Tibial nerve (tissue), 4 donors: Measurements from ENCODE around the gene ACLY. TPM values are rescaled to one million over a fixed set of nuclear protein-coding genes. Genes with fewer than 3 reads are reported as not detected.

Experiments
- DNase-seq, 2 donors: peaks; one replicate each; pipeline ENCODE4 v3.0.0-alpha.2; 2019; ENCODE audit warnings: low spot score in 2 of 2
- H3K27ac ChIP-seq, 4 donors: fragments of 200-600 bp; sonication (generic) in 3 of 4; one replicate each; pipeline ENCODE4 v1.5.1; 2017 to 2019; ENCODE audit warnings: mild to moderate bottlenecking in 1 of 4
- H3K27me3 ChIP-seq, 2 donors: fragments of 200-600 bp; sonication (generic) in 1 of 2; one replicate each; pipeline versions ENCODE4 v1.5.1 to v1.6.0; 2017 to 2019
- H3K36me3 ChIP-seq, 3 donors: fragments of 200-600 bp; sonication (generic); one replicate each; pipeline ENCODE4 v1.5.1; 2018 to 2019
- H3K4me1 ChIP-seq, 4 donors: fragments of 200-600 bp; sonication (generic) in 3 of 4; one replicate each; pipeline ENCODE4 v1.5.1; 2017 to 2019
- H3K4me3 ChIP-seq, 4 donors: fragments of 200-600 bp; sonication (generic) in 3 of 4; one replicate each; pipeline ENCODE4 v1.5.1; 2017 to 2019; ENCODE audit warnings: mild to moderate bottlenecking in 1 of 4, moderate library complexity in 1 of 4
- H3K9me3 ChIP-seq, 4 donors: fragments of 200-600 bp; sonication (generic) in 3 of 4; one replicate each; pipeline ENCODE4 v1.5.1; 2017 to 2019
- EP300 ChIP-seq, 2 donors: sonication (generic); formaldehyde crosslinking; IDR thresholded peaks; one replicate each; pipeline ENCODE4 v1.6.1; 2017; ENCODE audit warnings: antibody characterized with exemption in 2 of 2, mild to moderate bottlenecking in 1 of 2
- POLR2A ChIP-seq, 2 donors: fragments of 450-650 bp; IDR thresholded peaks; one replicate each; pipeline ENCODE4 v1.6.1; 2017; ENCODE audit warnings: antibody characterized with exemption in 2 of 2, mild to moderate bottlenecking in 2 of 2, moderate library complexity in 2 of 2
- WGBS, 2 donors: methylation state at CpG; one replicate each; pipeline ENCODE4 v1.1.5; 2018; 5-methylcytosine and 5-hydroxymethylcytosine counted together
- total RNA-seq, 4 donors: library from RNA; depleted of rRNA; stranded (reverse); fragments of >200 nt; gene quantifications; one replicate each; pipeline ENCODE4 v1.1.0, GENCODE V29; 2016
- TF ChIP-seq, protein P1 (sequence below), 5 experiments: fragments of 200-600 bp in 3 of 5; fragments of 450-650 bp in 2 of 5; sonication (generic) in 3 of 5; IDR thresholded peaks; one replicate each; pipeline ENCODE4 v1.5.1; 2016 to 2019; ENCODE audit warnings: antibody characterized with exemption in 5 of 5, mild to moderate bottlenecking in 3 of 5, moderate library complexity in 2 of 5

Gene ACLY
- total RNA-seq, 4 donors from 2014 or later = 62.8 to 102 (median 72.6) TPM

DNA sequence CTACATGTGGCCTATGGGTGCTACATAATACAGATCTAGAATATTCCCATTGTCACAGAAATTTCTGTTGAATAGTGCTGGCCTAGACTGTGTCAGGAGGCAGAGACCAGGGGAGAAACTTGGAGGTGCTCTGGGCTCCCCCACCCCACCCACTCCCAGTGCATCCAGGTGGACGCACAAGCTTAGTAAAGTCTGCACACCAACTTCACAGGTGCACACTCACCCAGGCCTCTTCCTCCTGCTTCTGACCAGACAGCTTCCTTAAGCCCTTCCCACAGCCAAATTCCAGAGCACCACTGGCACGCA, 40.2 kb upstream of the ACLY start:
- DNase-seq = no peak
- H3K4me1 ChIP-seq = peaks cover 0 to 26% (median 5%) of the 10 kb centered on the region in 4 donors
- 51 to 61% methylated on average over 2 of the region's 2 CpGs for WGBS, 2 donors
- no peaks in the 10 kb centered on the region for H3K9me3 ChIP-seq
- TF ChIP-seq, protein P1, sequence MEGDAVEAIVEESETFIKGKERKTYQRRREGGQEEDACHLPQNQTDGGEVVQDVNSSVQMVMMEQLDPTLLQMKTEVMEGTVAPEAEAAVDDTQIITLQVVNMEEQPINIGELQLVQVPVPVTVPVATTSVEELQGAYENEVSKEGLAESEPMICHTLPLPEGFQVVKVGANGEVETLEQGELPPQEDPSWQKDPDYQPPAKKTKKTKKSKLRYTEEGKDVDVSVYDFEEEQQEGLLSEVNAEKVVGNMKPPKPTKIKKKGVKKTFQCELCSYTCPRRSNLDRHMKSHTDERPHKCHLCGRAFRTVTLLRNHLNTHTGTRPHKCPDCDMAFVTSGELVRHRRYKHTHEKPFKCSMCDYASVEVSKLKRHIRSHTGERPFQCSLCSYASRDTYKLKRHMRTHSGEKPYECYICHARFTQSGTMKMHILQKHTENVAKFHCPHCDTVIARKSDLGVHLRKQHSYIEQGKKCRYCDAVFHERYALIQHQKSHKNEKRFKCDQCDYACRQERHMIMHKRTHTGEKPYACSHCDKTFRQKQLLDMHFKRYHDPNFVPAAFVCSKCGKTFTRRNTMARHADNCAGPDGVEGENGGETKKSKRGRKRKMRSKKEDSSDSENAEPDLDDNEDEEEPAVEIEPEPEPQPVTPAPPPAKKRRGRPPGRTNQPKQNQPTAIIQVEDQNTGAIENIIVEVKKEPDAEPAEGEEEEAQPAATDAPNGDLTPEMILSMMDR (IDR thresholded peaks at IDR 0.05) = no peak
- no peak for TF ChIP-seq EP300 (IDR thresholded peaks at IDR 0.05)
- TF ChIP-seq POLR2A (IDR thresholded peaks at IDR 0.05) = no peak
- H3K4me3 ChIP-seq = no peak overlapping the region
- H3K27me3 ChIP-seq = no peaks in the 10 kb centered on the region
- H3K27ac ChIP-seq = peak overlapping the region in 1 of 4 donors; percentile 63
- H3K36me3 ChIP-seq = peaks cover 0 to 16% (median 0%) of the 10 kb centered on the region in 3 donors

DNA sequence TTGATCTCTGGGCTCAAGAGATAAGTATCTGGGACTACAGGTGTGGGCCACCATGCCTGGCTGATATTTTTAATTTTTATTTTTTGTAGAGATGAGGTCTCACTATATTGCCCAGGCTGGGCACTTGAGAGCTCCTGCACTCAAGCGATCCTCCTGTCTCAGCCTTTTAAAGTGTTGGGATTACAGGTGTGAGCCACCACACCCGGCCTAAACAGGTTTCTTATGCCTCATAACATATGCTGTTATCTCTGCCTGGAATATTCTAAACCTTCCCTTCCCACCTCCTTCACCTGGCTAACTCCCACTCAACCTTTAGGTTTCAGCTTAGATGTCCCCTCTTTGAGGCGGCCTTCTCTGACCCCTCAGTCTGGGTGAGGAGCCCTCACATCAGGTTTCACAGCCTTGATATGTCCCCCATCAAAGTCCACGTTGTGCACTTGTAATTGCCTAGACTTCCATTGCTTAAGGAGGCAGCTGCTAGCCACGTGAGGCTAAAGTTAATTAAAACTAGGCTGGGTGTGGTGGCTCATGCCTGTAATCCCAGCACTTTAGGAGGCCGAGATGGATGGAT, 39.2 kb upstream of the ACLY start:
- 82 to 89% methylated on average over 5 to 6 of the region's 6 CpGs for WGBS, 2 donors
- Histone ChIP-seq H3K4me1 (peaks cover 0 to 22% (median 4%) of the 10 kb centered on the region in 4 donors), H3K36me3 (peaks cover 0 to 26% (median 0%) of the 10 kb centered on the region in 3 donors), H3K27ac (no peak overlapping the region), H3K4me3 (no peak overlapping the region), H3K27me3 (no peaks in the 10 kb centered on the region), H3K9me3 (no peaks in the 10 kb centered on the region)
- TF ChIP-seq POLR2A (IDR thresholded peaks at IDR 0.05) (no peak), EP300 (IDR thresholded peaks at IDR 0.05) (no peak)
- TF ChIP-seq, protein P1 (IDR thresholded peaks at IDR 0.05) = no peak
- no peak for DNase-seq

DNA sequence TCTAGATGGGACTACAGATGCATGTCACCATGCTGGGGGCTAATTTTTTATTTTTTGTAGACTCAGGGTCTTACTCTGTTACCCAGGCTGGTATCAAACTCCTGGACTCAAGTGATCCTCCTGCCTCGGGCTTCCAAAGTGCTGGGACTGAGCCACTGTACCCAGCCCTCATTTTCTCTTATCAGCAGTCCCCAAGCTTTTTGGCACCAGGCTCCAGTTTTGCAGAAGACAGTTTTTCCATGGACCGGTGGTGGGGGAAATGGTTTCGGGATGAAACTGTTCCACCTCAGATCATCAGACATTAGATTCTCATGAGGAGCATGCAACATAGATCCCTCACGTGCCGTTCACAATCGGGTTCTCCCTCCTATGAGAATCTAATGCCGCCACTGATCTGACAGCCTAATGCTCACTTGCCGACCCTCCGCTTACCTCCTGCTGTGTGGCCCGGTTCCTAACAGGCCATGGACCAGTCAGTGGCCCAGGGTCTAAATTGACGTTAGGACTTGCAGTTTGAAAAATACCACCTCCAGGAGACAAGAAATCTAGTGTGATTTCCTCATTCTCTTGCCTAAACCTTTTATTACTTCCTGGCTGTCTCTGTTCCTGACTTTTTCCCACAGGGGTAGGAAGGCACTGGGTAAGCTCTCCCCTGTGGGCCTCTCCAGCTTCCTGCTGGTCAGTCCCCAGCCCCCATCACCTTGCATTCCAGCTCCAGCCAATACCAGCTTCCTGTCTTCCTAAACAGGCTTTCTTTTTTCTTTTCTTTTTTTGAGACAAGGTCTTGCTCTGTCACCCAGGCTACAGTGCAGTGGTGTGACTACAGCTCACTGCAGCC, 38.5 kb upstream of the ACLY start:
- H3K27ac ChIP-seq = no peak overlapping the region
- H3K36me3 ChIP-seq = peaks cover 0 to 32% (median 0%) of the 10 kb centered on the region in 3 donors
- TF ChIP-seq POLR2A (IDR thresholded peaks at IDR 0.05) = no peak
- no peak for TF ChIP-seq EP300 (IDR thresholded peaks at IDR 0.05)
- TF ChIP-seq, protein P1 (IDR thresholded peaks at IDR 0.05) = no peak
- no peak overlapping the region for H3K4me3 ChIP-seq
- peaks cover 0 to 17% (median 3%) of the 10 kb centered on the region in 4 donors for H3K4me1 ChIP-seq
- H3K9me3 ChIP-seq = no peaks in the 10 kb centered on the region
- H3K27me3 ChIP-seq = no peaks in the 10 kb centered on the region
- 66 to 70% methylated on average over 11 of the region's 11 CpGs for WGBS, 2 donors
- no peak for DNase-seq

DNA sequence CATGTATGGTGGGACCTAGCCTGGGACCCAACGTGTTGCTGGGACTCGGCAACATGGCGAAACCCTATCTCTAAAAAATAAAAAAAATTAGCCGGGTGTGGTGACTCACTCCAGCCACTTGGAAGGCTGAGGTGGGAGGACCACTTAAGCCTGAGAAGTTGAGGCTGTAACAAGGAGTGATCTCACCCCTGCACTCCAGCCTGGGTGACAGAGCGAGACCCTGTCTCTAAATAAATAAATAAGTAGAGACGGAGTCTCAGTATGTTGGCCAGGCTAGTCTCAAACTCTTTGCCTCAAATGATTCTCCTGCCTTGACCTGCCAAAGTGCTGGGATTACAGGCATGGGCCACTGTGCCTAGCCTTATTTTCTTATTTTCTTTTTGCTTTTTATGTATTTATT, 37.8 kb upstream of the ACLY start:
- TF ChIP-seq, protein P1 (IDR thresholded peaks at IDR 0.05) = no peak
- TF ChIP-seq POLR2A (IDR thresholded peaks at IDR 0.05) (no peak), EP300 (IDR thresholded peaks at IDR 0.05) (no peak)
- Histone ChIP-seq H3K27ac (no peak overlapping the region), H3K36me3 (peaks cover 0 to 32% (median 0%) of the 10 kb centered on the region in 3 donors), H3K9me3 (no peaks in the 10 kb centered on the region), H3K4me1 (peaks cover 0 to 17% (median 3%) of the 10 kb centered on the region in 4 donors), H3K27me3 (no peaks in the 10 kb centered on the region), H3K4me3 (no peak overlapping the region)
- DNase-seq = no peak
- 93 to 95% methylated on average over 6 of the region's 6 CpGs for WGBS, 2 donors
